IPS DF 4.7 (cell line): ENCODE results near the gene SPRR4.
"Not testable (repeated sequence)": the region's sequence is repeated elsewhere in the genome, so short reads cannot be mapped to it uniquely, and the experiment has no call there.

ENCODE experiments used
- DNase-seq: peaks from one replicate; pipeline ENCODE4 v3.0.0-alpha.2; 2013; ENCODE audit warnings: low spot score; ENCODE audit errors: extremely low read depth

The SPRR4 gene

DNA sequence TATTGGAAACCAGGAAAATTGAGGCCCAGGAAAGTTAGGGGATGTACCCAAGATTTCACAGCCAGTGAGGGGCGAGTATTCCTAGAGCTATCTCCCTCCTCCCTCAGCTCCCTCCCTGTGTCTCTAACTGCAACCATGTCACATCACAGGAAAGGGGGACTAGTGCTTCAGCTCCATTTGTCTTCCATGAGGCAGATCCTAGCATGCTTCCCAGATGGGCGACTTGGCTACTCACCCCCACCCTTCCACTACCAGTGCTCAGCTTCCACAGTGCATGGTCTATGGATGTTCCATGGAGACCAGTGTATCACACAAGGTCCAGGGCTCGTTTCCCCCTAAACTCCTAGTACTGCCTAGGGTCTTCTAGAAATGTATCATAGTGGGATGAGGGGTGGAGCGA lies 4.6 kb upstream of the SPRR4 start:
- DNase-seq, result no peak

DNA sequence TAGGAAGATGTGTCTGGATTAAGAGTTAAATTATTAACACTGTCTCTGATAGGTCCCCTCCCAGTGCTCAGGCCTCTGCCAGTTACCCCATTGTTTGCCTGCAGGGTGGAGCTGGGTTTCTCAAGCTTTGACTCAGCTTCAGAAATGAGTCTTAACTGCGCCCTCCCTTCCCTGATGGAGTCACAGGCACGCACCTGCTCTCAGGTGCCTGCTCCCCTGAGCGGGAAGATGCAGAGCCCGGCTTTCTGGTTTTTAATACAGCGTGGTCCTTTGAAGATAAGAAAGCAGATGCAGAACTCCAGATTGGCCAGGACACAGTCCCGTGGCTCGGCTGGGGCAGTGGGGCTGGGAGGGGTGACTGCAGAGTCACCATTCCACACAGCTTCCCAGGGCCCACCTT lies 3.2 kb upstream of the SPRR4 start:
- no peak for DNase-seq

DNA sequence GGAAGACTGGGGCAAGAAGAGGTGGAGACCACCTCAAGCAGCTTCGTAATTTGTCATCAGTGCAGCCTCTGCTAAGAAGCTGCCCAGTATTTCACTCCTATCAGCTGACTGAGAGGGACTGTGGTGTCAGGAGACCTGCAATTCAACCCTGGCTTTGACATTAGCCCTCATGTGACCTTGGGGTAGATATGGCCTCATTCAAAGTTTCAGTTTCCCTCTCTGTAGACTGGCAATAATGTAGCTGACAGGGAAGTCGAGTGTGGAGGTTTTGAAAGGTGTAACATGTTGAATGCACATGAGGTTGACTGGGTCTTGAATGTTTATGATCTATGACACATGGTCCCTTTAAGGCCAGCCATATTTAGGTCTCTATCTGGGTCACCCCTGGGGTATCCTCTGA lies 2.2 kb upstream of the SPRR4 start:
- DNase-seq, result no peak

DNA sequence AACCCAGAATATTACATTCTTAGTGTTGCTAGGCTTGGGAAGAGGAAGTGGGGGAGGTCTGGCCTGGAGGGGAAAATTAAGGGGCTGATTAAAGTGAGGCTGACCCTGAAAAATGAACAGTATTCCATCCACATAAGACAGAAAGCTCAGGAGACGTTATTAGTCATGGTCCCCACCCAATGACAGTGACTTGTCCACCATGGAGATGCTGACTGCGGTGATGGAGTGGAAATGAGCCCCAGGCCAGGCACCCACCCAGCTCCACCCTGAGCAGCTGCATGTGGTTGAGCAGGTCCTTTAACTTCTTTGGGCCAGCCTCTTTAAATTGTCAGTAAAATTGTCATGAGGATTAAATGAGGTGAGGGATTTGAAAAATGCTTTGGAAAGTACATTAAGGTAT lies 1.4 kb upstream of the SPRR4 start:
- no peak for DNase-seq

DNA sequence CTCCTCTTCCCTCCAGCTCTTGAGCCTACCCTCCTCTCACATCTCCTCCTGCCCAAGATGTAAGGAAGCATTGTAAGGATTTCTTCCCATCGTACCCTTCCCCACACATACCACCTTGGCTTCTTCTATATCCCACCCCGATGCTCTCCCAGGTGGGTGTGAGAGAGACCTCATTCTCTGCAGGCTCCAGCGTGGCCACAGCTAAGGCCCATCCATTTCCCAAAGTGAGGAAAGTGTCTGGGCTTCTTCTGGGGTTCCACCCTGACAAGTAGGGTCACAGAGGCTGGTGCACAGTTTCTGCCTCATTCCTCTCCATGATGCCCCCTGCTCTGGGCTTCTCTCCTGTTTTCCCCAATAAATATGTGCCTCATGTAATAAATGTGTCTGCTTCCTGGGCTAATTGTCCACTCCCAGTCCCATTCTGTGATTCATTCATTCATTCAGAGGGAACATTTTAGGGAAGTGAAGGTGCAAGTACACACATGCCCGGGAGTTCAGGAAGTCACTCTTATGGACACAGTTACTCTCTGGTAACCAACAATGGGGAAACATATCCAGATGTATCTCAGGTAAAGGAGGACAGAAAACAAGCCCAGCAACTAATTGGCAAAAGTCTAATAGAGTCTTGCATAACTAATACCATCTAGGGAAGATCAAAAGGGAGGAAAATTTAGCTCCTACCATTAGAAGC lies 1.9 kb downstream of the SPRR4 start:
- DNase-seq, result no peak

DNA sequence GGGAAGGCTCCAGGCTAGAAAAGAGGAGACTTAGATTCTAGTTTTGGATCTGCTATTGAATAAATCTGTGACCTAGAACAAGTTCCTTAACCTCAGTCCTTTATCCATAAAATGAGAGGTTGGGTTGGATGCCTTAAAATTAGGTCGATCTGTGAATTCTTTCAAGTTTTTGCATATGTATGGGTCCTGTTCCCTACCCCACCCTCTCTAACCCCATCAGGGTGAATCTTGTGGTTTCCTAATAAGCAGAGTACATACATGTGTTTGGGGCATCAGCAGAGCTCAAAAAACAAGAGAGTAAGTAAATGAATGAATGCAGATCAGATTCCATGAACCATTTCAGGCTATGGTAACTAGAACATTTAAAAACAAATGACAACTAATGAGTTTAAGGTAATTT lies 6.2 kb downstream of the SPRR4 start:
- no peak for DNase-seq

DNA sequence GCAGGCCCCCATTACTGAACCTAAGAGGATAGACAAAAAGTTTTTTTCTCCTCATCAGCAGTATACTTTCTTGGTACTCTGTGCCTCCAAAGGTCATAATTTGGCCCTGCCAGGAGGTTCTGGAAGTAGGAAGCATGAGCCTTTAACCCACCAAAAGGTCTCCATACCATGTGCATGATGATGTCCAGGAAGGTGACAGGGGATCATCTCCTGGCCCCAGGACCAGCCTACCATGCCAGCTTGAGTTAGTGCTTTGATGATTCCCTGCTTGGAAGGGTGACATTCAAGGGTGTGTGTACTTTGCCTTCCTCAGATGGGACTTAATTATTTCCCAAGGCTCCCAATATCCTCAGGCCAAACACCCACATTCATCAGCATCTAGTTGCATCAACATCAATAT lies 7.2 kb downstream of the SPRR4 start:
- DNase-seq, result no peak

DNA sequence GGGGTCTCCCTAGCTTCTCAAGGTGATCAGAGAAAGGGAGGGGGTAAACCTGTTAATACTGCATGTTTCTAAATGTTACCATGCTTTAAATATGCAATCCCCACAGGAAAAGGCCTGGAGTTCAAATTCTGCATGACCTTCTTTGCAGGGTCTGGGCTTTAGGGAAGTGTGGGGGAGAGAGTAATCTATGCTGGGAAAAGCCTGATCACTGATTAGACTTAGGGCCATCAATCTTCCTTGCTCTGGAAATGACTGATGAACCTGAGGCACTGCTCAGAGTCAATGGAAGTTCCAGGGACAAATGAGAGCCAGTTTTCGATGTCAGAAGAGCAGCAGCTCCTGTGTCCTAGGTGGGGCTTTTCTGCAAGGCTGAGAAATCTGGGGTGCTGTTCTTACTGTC lies 10.2 kb downstream of the SPRR4 start:
- no peak for DNase-seq

DNA sequence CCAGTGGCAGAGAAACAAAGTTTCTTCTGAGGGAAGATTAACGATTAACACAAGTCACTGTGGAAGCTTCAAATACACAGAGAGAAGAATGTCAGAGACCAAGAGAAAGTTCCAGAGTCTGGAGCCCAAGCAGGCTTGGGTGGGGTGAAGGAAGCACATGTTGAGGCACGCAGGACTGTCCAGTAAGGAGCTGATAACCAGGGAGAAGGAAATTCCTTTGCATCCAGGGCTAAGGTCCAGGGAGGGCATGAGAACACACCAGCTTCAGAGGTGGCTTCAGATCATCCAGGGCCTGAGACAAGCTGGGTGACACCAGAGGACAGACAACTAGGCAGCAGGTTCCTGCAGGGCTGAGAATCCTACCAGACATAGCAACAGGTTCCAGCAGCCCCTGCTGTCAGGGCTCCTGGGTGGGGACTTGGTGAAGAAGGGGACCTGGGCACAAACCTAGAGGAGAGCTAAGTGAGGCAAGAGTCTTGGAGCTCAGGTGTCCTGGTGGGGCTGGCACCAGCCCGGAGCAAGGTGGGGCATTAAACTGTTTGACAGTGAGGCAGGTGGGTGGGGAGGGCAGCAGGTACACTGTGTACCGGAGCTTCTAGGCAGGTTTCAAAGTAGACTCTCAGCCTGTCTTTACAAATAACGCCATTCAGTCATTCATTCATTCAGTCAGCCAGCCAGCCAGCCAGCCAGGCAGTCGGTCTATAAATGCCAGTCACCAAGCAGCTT lies 10.9 kb downstream of the SPRR4 start:
- no peak for DNase-seq

DNA sequence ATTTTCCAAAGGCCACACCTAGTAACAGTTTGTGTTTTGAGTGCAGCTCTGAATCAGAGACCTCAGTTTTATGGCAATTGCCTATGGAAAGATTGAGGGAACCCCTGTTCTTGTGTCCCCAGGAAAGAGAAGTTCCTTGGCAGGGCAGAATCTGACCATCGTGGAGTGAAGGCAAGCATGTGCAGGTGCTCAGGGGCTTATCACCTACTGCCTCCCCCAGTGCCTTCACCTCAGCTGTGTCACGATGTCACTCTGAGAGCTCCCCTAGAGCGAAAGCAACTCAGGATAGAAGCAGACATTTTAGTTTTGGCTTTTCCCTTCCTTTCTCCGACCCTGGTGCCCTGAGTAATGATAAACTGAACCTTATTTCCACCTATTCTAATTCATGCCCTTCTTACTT lies 11.6 kb downstream of the SPRR4 start:
- DNase-seq, result no peak

DNA sequence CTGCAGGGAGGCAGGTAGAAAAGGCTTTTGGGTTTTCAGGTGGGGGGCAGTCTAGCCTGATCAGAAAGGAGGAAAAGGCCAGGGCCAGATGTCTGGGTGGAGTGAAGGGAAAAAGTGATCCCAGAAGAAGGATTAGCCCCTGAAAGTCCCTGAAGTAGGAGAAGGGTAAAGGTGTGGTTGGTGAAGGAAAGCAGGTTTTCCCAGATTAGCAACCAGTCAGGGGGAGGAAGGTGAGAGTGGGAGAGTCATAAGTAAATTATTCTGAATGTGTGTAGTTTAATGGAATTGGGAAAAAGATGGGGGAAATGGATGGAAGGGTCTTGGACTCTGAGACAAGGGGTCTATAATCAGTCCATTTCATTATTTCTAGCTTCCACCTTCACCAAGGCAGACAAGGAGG lies 12.8 kb downstream of the SPRR4 start:
- no peak for DNase-seq

DNA sequence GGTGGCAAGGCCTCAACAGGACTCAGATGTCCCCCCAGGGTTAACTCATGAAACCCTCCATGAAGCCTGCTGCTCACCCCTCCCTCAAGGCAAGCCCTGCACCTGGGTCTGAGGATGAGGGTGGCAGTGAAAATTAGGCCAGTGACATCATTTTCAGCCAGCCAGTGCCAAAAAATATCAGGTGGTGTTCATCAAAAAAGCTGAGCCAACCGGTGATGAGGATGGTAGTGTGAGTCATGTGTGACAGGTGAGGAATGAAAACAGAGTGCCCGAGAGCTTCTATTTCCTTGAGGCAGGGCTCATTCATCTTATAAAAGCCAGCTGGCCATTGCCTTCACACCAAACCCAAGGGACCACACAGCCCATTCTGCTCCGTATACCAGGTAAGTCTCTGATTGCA lies 13.3 kb downstream of the SPRR4 start, which contains the start of gene SPRR1A:
TSS of gene SPRR1A (plus strand) at position 339 of the 400 bp plus-strand sequence. CDS start 1,150 bp downstream, outside the sequence.
- DNase-seq, result no peak

DNA sequence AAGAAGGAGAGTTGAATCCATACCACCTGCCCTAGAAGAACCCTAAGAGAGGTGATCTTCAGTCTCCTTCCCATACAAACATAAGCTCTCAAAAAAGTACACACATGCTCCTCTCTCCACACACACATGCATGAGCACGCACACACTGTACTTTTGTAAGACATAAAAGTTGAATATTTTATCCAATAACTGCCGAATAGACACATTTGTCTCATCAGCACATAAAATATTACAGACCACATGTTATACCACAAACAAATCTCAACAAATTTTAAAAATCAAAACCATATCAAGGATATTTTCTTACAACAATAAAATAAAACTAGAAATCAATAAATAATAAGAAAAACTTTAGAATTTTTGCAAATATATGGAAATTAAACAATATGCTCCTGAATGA lies 16.1 kb downstream of the SPRR4 start:
- DNase-seq, result no peak

DNA sequence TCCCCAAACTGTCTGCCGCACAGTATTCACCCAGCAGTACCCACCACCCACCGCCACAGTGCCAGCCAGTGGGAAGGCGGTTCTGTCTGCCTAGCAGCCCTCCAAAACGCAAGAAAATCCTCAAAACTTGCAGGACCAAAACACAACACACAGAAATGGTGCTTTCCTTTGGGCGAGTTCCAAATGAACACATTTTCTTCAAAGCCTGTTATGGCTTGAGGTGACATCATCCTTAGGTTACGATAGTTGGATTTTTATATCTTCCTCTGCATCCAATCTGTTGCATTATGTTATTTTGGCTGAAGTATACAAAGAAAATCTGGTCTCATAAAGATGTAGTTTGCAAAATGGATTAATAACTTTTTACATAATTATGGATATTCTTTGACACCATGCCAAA lies 22.7 kb downstream of the SPRR4 start:
- no peak for DNase-seq

DNA sequence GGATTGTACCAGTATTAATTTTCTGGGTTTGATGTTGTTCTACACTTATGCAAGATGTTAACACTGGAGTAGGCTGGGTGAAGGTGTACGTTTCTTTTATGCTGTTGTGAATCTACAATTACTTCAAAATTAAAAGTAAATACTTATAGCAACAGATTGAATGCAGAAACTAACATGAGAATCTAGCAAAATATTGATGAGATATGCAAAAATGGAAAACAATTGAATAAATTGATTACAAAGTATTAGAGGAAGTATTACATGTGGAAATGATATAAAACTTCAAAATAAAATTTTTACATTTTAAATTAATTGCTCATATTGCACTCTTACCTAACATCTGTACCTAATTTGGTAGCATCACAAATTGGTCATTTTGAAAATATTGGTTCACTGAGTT lies 25.4 kb downstream of the SPRR4 start:
- DNase-seq, result no peak

DNA sequence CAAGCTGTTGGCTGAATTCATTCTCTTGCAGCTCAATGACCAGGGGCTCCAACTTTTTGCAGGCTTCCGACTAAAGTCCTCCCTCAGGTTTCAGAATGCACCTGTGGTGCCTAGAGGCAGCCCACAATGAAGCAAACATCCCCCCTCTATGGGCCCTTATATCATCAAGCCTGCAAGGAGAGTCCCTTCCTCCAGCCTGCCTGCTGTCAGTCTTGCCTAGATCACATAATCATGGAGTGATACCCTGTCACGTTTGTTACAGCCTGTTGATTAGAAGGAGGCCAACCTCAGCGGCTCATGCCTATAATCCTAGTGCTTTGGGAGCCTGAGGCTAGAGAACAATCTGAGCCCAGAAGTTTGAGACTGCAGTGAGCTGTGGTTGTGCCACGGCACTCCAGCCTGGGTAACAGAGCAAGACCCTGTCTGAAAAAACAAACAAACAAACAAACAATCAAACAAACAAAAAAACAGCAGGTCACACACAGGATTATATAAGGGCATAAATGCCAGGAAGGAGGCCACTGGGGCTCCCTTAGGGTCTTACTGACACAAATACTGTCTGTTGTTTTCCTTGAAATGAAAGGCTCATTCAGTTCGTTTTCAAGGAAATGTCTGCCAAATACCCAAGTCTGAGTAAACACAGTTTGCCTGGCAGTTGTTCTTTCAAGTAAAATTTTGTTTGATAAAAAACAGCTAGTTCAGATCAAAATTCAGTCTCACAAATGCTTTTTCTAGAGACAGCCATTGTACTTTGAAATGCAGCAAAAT lies 26.4 kb downstream of the SPRR4 start:
- no peak for DNase-seq

DNA sequence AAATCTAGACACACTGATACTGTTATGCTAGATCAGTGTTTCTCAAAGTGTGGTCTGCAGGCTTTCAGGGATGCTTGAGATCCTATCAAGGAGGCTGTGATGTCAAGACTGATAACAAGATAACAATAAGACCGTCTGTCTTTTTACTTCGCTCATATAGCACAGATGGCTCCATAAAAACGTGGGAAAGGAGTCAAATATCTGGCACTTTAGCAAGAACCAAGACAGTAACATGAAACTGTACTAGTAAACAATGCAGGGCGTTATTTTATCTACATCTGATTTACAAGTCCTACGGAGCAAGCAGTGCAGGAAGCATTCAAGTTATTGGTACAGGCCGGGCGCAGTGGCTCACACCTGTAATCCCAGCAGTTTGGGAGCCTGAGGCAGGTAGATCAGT lies 27.5 kb downstream of the SPRR4 start:
- DNase-seq, result no peak

DNA sequence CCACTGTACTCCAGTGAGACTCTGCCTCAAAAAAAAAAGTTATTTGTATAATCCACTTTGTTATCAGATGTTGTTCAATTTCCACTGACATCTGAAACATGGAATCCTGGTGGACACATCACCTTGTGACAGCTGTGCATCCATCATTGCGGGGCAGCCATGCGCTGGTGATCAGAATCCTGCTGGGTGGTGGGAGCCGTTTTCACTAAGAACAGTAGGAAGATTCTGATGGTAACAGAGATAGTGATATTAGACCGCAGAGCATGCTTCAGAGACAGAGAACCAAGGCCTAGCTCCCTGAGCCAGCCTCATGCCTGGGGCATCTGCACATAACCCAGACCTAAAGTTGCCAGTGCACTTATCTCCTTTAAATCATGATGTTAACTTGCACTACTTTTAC lies 28.0 kb downstream of the SPRR4 start:
- no peak for DNase-seq

DNA sequence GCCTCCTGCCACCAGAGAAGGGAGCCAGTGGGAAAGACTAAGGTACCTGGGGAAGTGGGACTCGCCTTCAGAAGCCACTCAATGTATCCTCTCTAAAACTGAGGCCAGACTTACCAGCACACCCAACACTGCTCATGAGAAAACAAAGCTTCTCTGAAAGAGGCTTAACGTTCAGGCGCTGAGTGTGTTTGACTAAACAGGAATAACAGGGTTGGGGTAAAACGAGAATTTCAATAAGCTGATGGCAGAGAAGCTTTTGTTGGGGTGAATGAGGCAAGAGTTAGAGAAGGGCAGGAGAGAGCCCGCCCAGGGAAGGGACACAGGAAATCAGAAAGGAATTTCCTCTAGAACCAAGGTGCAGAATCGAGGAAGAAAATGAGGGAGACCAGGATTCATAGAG lies 29.4 kb downstream of the SPRR4 start:
- no peak for DNase-seq

DNA sequence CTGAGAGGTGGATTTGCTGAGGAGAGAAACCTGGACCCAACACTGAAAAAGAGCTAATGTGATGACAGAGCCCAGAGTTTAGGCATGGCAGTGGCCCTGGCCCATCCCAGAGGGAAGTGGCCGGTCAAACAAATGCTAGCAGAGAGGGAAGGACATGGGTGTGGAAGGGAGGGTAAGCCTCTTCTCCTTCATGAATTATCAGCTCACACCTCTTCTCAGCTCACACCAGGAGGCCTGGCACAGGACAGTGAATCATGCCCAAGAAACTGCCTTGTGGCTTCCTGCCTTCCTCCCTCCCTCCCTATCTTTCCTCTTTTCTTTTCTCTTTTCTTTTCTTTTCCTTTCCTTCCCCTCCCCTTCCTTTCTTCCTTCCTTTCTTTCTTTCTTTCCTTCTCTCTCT lies 29.8 kb downstream of the SPRR4 start:
- no peak for DNase-seq

DNA sequence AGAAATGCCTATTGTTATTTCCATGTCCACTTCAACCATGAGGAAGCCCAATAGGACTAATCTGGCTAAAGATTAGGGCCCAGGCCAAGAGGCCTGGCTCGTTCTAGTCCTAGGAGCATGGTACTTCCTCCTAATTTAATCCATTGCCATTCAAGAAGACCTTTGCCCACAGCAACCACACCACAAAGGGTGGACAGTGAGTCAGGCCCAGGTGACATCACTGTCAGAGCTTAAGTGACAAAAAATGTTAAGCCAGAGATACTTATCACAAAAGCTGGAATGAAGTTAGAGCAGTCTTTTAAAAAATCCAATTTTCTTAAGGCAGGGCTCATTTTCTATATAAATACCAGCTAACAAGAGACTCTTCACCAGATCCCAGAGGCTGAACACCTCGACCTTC lies 30.9 kb downstream of the SPRR4 start, which contains the start of gene SPRR3:
TSS of gene SPRR3 (plus strand) at position 368 of the 400 bp plus-strand sequence. CDS start 1,272 bp downstream, outside the sequence.
- DNase-seq, result no peak

DNA sequence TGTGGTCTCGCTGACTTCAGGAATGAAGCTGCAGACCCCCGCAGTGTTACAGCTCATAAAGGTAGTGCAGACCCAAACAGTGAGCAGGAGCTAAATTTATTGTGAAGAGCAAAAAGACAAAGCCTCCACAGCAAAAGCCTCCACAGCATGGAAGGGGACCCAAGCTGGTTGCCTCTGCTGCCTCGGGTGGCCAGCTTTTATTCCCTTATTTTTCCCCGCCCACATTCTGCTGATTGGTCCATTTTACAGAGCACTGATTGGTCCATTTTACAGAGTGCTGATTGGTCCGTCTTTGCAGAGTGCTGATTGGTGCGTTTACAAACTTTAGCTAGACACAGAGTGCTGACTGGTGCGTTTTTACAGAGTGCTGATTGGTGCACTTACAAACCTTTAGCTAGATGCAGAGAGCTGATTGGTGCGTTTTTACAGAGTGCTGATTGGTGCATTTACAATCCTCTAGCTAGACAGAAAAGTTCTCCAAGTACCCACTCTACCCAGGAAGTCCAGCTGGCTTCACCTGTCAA lies 40.8 kb downstream of the SPRR4 start:
- DNase-seq, result not testable (repeated sequence)
